Stimulated activated CD4-positive, alpha-beta T cell treated with anti-CD3 and anti-CD28 coated beads, Interleukin-2, amount 100 ng/mL, for 48 hours (primary cell): ENCODE measurements around the gene RIPOR2.
"Not testable (repeated sequence)": the region's sequence is repeated elsewhere in the genome, so short reads cannot be mapped to it uniquely, and the experiment has no call there.

Experiments
- DNase-seq, 2 donors: peaks; one replicate each; pipeline ENCODE4 v3.0.0-alpha.2; 2020

Gene RIPOR2

GRCh38 chr6:24901698-24902328, 33.9 kb downstream of the RIPOR2 start:
- no peak for DNase-seq

GRCh38 chr6:24900917-24901697, 34.7 kb downstream of the RIPOR2 start:
- no peak for DNase-seq

- no peak for DNase-seq
These were observed 35.8 kb downstream of the RIPOR2 start for GRCh38 chr6:24899997-24900325.

- no peak for DNase-seq
These were observed 36.4 kb downstream of the RIPOR2 start for GRCh38 chr6:24899136-24899996.

GRCh38 chr6:24898676-24899075, 37.1 kb downstream of the RIPOR2 start:
- no peak for DNase-seq

- DNase-seq, result no peak
These were observed 38.6 kb downstream of the RIPOR2 start for GRCh38 chr6:24897186-24897585.

- DNase-seq, result no peak
These were observed 42.4 kb downstream of the RIPOR2 start for GRCh38 chr6:24893342-24893850.

GRCh38 chr6:24891004-24891403, 44.8 kb downstream of the RIPOR2 start:
- DNase-seq, result no peak

- no peak for DNase-seq
These were observed 45.3 kb downstream of the RIPOR2 start for GRCh38 chr6:24890471-24890870.

- DNase-seq, result no peak
These were observed 46.9 kb downstream of the RIPOR2 start for GRCh38 chr6:24888715-24889370.

- DNase-seq, result no peak
These were observed 48.1 kb downstream of the RIPOR2 start for GRCh38 chr6:24887545-24888140.

GRCh38 chr6:24883618-24884017, 52.1 kb downstream of the RIPOR2 start:
- DNase-seq, result peak in 1 of 2 donors; percentile 33

GRCh38 chr6:24882835-24883555, 52.8 kb downstream of the RIPOR2 start:
- no peak for DNase-seq

GRCh38 chr6:24882295-24882694, 53.5 kb downstream of the RIPOR2 start:
- no peak for DNase-seq

- no peak for DNase-seq
These were observed 54.4 kb downstream of the RIPOR2 start for GRCh38 chr6:24881376-24881775.

- DNase-seq, result no peak
These were observed 55.3 kb downstream of the RIPOR2 start for GRCh38 chr6:24880451-24880850.

GRCh38 chr6:24879351-24879750, 56.4 kb downstream of the RIPOR2 start:
- DNase-seq, result no peak

- DNase-seq, result not testable (repeated sequence)
These were observed 58.0 kb downstream of the RIPOR2 start for GRCh38 chr6:24877747-24878146.

- DNase-seq, result no peak
These were observed 59.0 kb downstream of the RIPOR2 start for GRCh38 chr6:24876499-24877465.

GRCh38 chr6:24875534-24875901, 60.2 kb downstream of the RIPOR2 start:
- DNase-seq, result no peak
